Measurements from ENCODE around the gene USP13. TPM values are rescaled to one million over a fixed set of nuclear protein-coding genes. Genes with fewer than 3 reads are reported as not detected.

Gene USP13
- total RNA-seq, 1 donor = 12.7 TPM

GRCh38 chr3:179719048-179719734, 66.4 kb downstream of the USP13 start:
- H3K79me2 ChIP-seq (ENCODE audit: insufficient read depth, low read length) = peaks cover 13% of the 10 kb centered on the region
- no peak overlapping the region for H2AFZ ChIP-seq (ENCODE audit: low read length)
- no peaks in the 10 kb centered on the region for H3K9me3 ChIP-seq (ENCODE audit: low read depth, low read length)
- no peaks in the 10 kb centered on the region for H4K20me1 ChIP-seq (ENCODE audit: insufficient read depth, low read length)
- H3K4me1 ChIP-seq (ENCODE audit: insufficient read depth, low read length) = peaks cover 33% of the 10 kb centered on the region
- H3K36me3 ChIP-seq (ENCODE audit: insufficient read depth, low read length) = peaks cover 4% of the 10 kb centered on the region
- no peak overlapping the region for H3K4me3 ChIP-seq (ENCODE audit: insufficient read depth, low read length)
- no peak for TF ChIP-seq CTCF (IDR thresholded peaks at IDR 0.05; ENCODE audit: extremely low read depth, low read depth, low read length)
- DNase-seq (ENCODE audit: insufficient read length, low spot score, missing footprints) = no peak
- H3K4me2 ChIP-seq (ENCODE audit: insufficient read depth, low read length) = no peak overlapping the region
- H3K27ac ChIP-seq (ENCODE audit: low read depth, low read length) = no peak overlapping the region
- no peaks in the 10 kb centered on the region for H3K27me3 ChIP-seq (ENCODE audit: insufficient read depth, low read length)

GRCh38 chr3:179720196-179720595, 67.4 kb downstream of the USP13 start:
- Histone ChIP-seq H2AFZ (ENCODE audit: low read length) (no peak overlapping the region), H3K9me3 (ENCODE audit: low read depth, low read length) (no peaks in the 10 kb centered on the region), H4K20me1 (ENCODE audit: insufficient read depth, low read length) (no peaks in the 10 kb centered on the region), H3K27ac (ENCODE audit: low read depth, low read length) (no peak overlapping the region), H3K27me3 (ENCODE audit: insufficient read depth, low read length) (no peaks in the 10 kb centered on the region), H3K4me2 (ENCODE audit: insufficient read depth, low read length) (no peak overlapping the region), H3K36me3 (ENCODE audit: insufficient read depth, low read length) (peaks cover 4% of the 10 kb centered on the region), H3K4me1 (ENCODE audit: insufficient read depth, low read length) (peaks cover 30% of the 10 kb centered on the region), H3K79me2 (ENCODE audit: insufficient read depth, low read length) (peaks cover 9% of the 10 kb centered on the region), H3K4me3 (ENCODE audit: insufficient read depth, low read length) (no peak overlapping the region)
- no peak for DNase-seq (ENCODE audit: insufficient read length, low spot score, missing footprints)
- TF ChIP-seq CTCF (IDR thresholded peaks at IDR 0.05; ENCODE audit: extremely low read depth, low read depth, low read length) = no peak

- Histone ChIP-seq H4K20me1 (ENCODE audit: insufficient read depth, low read length) (no peaks in the 10 kb centered on the region), H3K4me2 (ENCODE audit: insufficient read depth, low read length) (no peak overlapping the region), H2AFZ (ENCODE audit: low read length) (no peak overlapping the region), H3K27ac (ENCODE audit: low read depth, low read length) (no peak overlapping the region), H3K4me1 (ENCODE audit: insufficient read depth, low read length) (no peaks in the 10 kb centered on the region), H3K4me3 (ENCODE audit: insufficient read depth, low read length) (no peak overlapping the region), H3K79me2 (ENCODE audit: insufficient read depth, low read length) (peaks cover 6% of the 10 kb centered on the region), H3K36me3 (ENCODE audit: insufficient read depth, low read length) (peaks cover 4% of the 10 kb centered on the region), H3K9me3 (ENCODE audit: low read depth, low read length) (no peaks in the 10 kb centered on the region), H3K27me3 (ENCODE audit: insufficient read depth, low read length) (no peaks in the 10 kb centered on the region)
- no peak for DNase-seq (ENCODE audit: insufficient read length, low spot score, missing footprints)
- no peak for TF ChIP-seq CTCF (IDR thresholded peaks at IDR 0.05; ENCODE audit: extremely low read depth, low read depth, low read length)
These were observed 70.8 kb downstream of the USP13 start for GRCh38 chr3:179723617-179724016.

GRCh38 chr3:179726075-179726699, 73.3 kb downstream of the USP13 start:
- H3K4me1 ChIP-seq (ENCODE audit: insufficient read depth, low read length) = no peaks in the 10 kb centered on the region
- no peaks in the 10 kb centered on the region for H3K9me3 ChIP-seq (ENCODE audit: low read depth, low read length)
- no peak for DNase-seq (ENCODE audit: insufficient read length, low spot score, missing footprints)
- H2AFZ ChIP-seq (ENCODE audit: low read length) = no peak overlapping the region
- H4K20me1 ChIP-seq (ENCODE audit: insufficient read depth, low read length) = no peaks in the 10 kb centered on the region
- H3K27me3 ChIP-seq (ENCODE audit: insufficient read depth, low read length) = no peaks in the 10 kb centered on the region
- H3K4me2 ChIP-seq (ENCODE audit: insufficient read depth, low read length) = no peak overlapping the region
- H3K79me2 ChIP-seq (ENCODE audit: insufficient read depth, low read length) = no peaks in the 10 kb centered on the region
- no peak for TF ChIP-seq CTCF (IDR thresholded peaks at IDR 0.05; ENCODE audit: extremely low read depth, low read depth, low read length)
- H3K4me3 ChIP-seq (ENCODE audit: insufficient read depth, low read length) = no peak overlapping the region
- H3K36me3 ChIP-seq (ENCODE audit: insufficient read depth, low read length) = peaks cover 11% of the 10 kb centered on the region
- H3K27ac ChIP-seq (ENCODE audit: low read depth, low read length) = no peak overlapping the region
